Endothelial cell of umbilical vein (primary cell): Measurements from ENCODE around the gene FOSL2. TPM values are rescaled to one million over a fixed set of nuclear protein-coding genes. Genes with fewer than 3 reads are reported as not detected.

Source experiments
- BruUV-seq: library from RNA; stranded (reverse); fragments of 400-500 nt; replicated peaks from 2 replicates; lab custom pipeline; 2021; lab: Mats Ljungman, UMichigan
- CTCF ChIA-PET: fragments of 300-600, 350-600 bp; sonication (Branson Sonifier 250); formaldehyde crosslinking; loops from one replicate; lab custom pipeline; 2021; ENCODE audit warnings: antibody characterized with exemption, inconsistent platforms; lab: Charles Lee
- POLR2A ChIA-PET: fragments of 300-600, 350-600 bp; sonication (Branson Sonifier 250); formaldehyde crosslinking; loops from one replicate; lab custom pipeline; 2021; ENCODE audit warnings: antibody characterized with exemption, inconsistent platforms; lab: Charles Lee
- DNase-seq: peaks from one replicate; pipeline ENCODE4 v3.0.0-alpha.2; 2011; ENCODE audit warnings: low read depth, low spot score
- FAIRE-seq: peaks from 2 replicates; lab custom pipeline; 2011; peaks lifted over from hg19 to GRCh38; lab: Jason Lieb, UNC
- H2AFZ ChIP-seq: 2 replicates; pipeline ENCODE4 v1.6.0; 2012; ENCODE audit warnings: low read depth, low read length, control low read depth, inconsistent platforms
- H3K27ac ChIP-seq: 2 replicates; pipeline ENCODE4 v1.5.1; 2011; ENCODE audit warnings: low read depth, mild to moderate bottlenecking, control low read depth, low read length, moderate library complexity; ENCODE audit not compliant: insufficient read depth
- H3K27me3 ChIP-seq, 2 experiments: 2 replicates each; pipeline versions ENCODE4 v1.6.0 to v1.6.1; 2011; ENCODE audit warnings: low read length in 2 of 2, mixed read lengths in 1 of 2; ENCODE audit not compliant: control insufficient read depth in 2 of 2, insufficient read depth in 2 of 2
- H3K36me3 ChIP-seq, 2 experiments: 2 replicates in 1 of 2; 3 replicates in 1 of 2; pipeline ENCODE4 v1.5.1; 2011; ENCODE audit warnings: low read length in 2 of 2, mild to moderate bottlenecking in 1 of 2, moderate library complexity in 1 of 2; ENCODE audit not compliant: control insufficient read depth in 2 of 2, insufficient read depth in 2 of 2; ENCODE audit errors: extremely low read depth in 1 of 2
- H3K4me1 ChIP-seq: 3 replicates; pipeline ENCODE4 v1.5.1; 2011; ENCODE audit warnings: mild to moderate bottlenecking, low read length; ENCODE audit not compliant: control insufficient read depth, insufficient read depth; ENCODE audit errors: extremely low read depth
- H3K4me2 ChIP-seq: 2 replicates; pipeline ENCODE4 v1.6.1; 2011; ENCODE audit warnings: low read length, control low read depth, mixed read lengths; ENCODE audit not compliant: insufficient read depth
- H3K4me3 ChIP-seq, 3 experiments: fragments of 200-600 bp in 1 of 3; sonication (generic), shearing (Covaris generic) in 1 of 3; replicated peaks in 1 of 3; 2 replicates each; pipeline ENCODE4 v1.5.1; 2011 to 2016; ENCODE audit warnings: control low read depth in 3 of 3, low read length in 3 of 3, mild to moderate bottlenecking in 2 of 3, inconsistent platforms in 1 of 3, low read depth in 1 of 3, moderate library complexity in 1 of 3; ENCODE audit not compliant: insufficient read depth in 1 of 3
- H3K79me2 ChIP-seq: 2 replicates; pipeline ENCODE4 v1.6.0; 2012; ENCODE audit warnings: low read length, inconsistent platforms; ENCODE audit not compliant: control insufficient read depth, insufficient read depth
- H3K9ac ChIP-seq: replicated peaks from 2 replicates; pipeline ENCODE3; 2011; ENCODE audit warnings: low read length, control low read depth; ENCODE audit not compliant: insufficient read depth; ENCODE audit errors: extremely low read depth
- H3K9me1 ChIP-seq: replicated peaks from 3 replicates; pipeline ENCODE4 v1.6.0; 2011; ENCODE audit warnings: mild to moderate bottlenecking, low read length; ENCODE audit not compliant: control insufficient read depth, insufficient read depth; ENCODE audit errors: extremely low read depth
- H3K9me3 ChIP-seq: replicated peaks from 2 replicates; pipeline ENCODE4 v1.5.1; 2012; ENCODE audit warnings: low read length, inconsistent platforms; ENCODE audit not compliant: control insufficient read depth, insufficient read depth
- H4K20me1 ChIP-seq: replicated peaks from 2 replicates; pipeline ENCODE3; 2011; ENCODE audit warnings: mild to moderate bottlenecking, low read length; ENCODE audit not compliant: control insufficient read depth, insufficient read depth; ENCODE audit errors: extremely low read depth
- FOS ChIP-seq: IDR thresholded peaks from 2 replicates; pipeline ENCODE4 v1.6.1; 2011; ENCODE audit warnings: mild to moderate bottlenecking, low read length, moderate library complexity, borderline replicate concordance; ENCODE audit not compliant: insufficient read depth
- GATA2 ChIP-seq: IDR thresholded peaks from 2 replicates; pipeline ENCODE4 v1.7.0; 2011; ENCODE audit warnings: low read depth, mild to moderate bottlenecking, moderate library complexity, mixed read lengths, low read length; ENCODE audit not compliant: insufficient read length, insufficient read depth
- JUN ChIP-seq: IDR thresholded peaks from 2 replicates; pipeline ENCODE4 v1.6.1; 2011; ENCODE audit warnings: borderline replicate concordance, low read depth; ENCODE audit not compliant: insufficient read length, insufficient read depth
- MAX ChIP-seq: IDR thresholded peaks from 2 replicates; pipeline ENCODE4 v1.6.1; 2011; ENCODE audit not compliant: insufficient read depth, insufficient read length
- POLR2AphosphoS5 ChIP-seq: IDR thresholded peaks from 2 replicates; pipeline ENCODE4 v1.6.1; 2012; ENCODE audit warnings: low read depth, mild to moderate bottlenecking, control low read depth, low read length, moderate library complexity; ENCODE audit not compliant: insufficient read depth
- dilution Hi-C: fragments of 300-500 bp; cut with MboI; formaldehyde crosslinking; loops from one replicate; pipeline ENCODE4 v1.15.0; 2019; ENCODE audit warnings: low sequenced_read_pairs; ENCODE audit not compliant: extremely low pct_ligation_motif_present
- intact Hi-C: fragments of 100-400 bp; cut with micrococcal nuclease; formaldehyde crosslinking; loops from one replicate; pipeline ENCODE4 v1.10.0; 2022
- polyA plus RNA-seq, 4 experiments: library from polyadenylated mRNA; depleted of rRNA in 3 of 4; stranded (reverse) in 3 of 4; unstranded in 1 of 4; fragments of >200 nt; gene quantifications; 2 replicates each; pipeline versions ENCODE4 v1.2.1 to v1.2.3, GENCODE V29; 2011 to 2012; ENCODE audit warnings: missing spikeins in 1 of 4
- total RNA-seq: library from RNA; stranded (reverse); gene quantifications from 2 replicates; pipeline ENCODE4 v1.2.3, GENCODE V29; 2021

Gene FOSL2
- total and polyA plus RNA-seq, 2 donors (not counting 3 experiments of a cell fraction or from before 2014, with no cell fraction given), result 43.9 to 85.3 TPM

GRCh38 chr2:28366149-28366495 is 26.5 kb upstream of the FOSL2 start:
- no peak for FAIRE-seq
- no peak overlapping the region for H3K4me3 ChIP-seq
- H3K9me3 ChIP-seq, result no peaks in the 10 kb centered on the region
- H3K9ac ChIP-seq, result no peak overlapping the region
- POLR2A ChIA-PET, result no interaction called here
- H3K36me3 ChIP-seq, result no peaks in the 10 kb centered on the region
- CTCF ChIA-PET, result interaction anchor here (1.1 kb wide), 1 partner anchor 24 kb away, joined by 3 read pairs; no protein-coding TSS in a partner anchor
- no TSS peak for BruUV-seq
- no peaks in the 10 kb centered on the region for H4K20me1 ChIP-seq
- H2AFZ ChIP-seq, result no peak overlapping the region
- H3K9me1 ChIP-seq, result no peaks in the 10 kb centered on the region
- H3K27me3 ChIP-seq, result no peaks in the 10 kb centered on the region
- no peak overlapping the region for H3K4me2 ChIP-seq
- intact Hi-C loops, result loop anchor here (2.0 kb wide), 1 partner anchor 25 kb away; no protein-coding TSS in a partner anchor
- H3K79me2 ChIP-seq, result no peaks in the 10 kb centered on the region
- H3K4me1 ChIP-seq, result peaks cover 14% of the 10 kb centered on the region
- dilution Hi-C loops, result no loop called here
- no peak overlapping the region for H3K27ac ChIP-seq
- TF ChIP-seq MAX, result no peak
- TF ChIP-seq POLR2AphosphoS5, result no peak
- TF ChIP-seq JUN, result no peak
- no peak for TF ChIP-seq FOS
- DNase-seq, result no peak

- Histone ChIP-seq H3K36me3 (no peaks in the 10 kb centered on the region), H3K27me3 (no peaks in the 10 kb centered on the region), H2AFZ (peak overlapping the region; percentile 30), H3K79me2 (no peaks in the 10 kb centered on the region), H4K20me1 (no peaks in the 10 kb centered on the region), H3K4me1 (peaks cover 14% of the 10 kb centered on the region), H3K9me3 (no peaks in the 10 kb centered on the region), H3K9ac (no peak overlapping the region), H3K4me2 (peak overlapping the region; percentile 23), H3K9me1 (no peaks in the 10 kb centered on the region), H3K4me3 (no peak overlapping the region), H3K27ac (no peak overlapping the region)
- no TSS peak for BruUV-seq
- DNase-seq (peak; percentile 53), FAIRE-seq (peak; percentile 90)
- intact Hi-C loops (loop anchor here (2.0 kb wide), 1 partner anchor 24 kb away; no protein-coding TSS in a partner anchor), dilution Hi-C loops (no loop called here)
- ChIA-PET POLR2A (no interaction called here), CTCF (interaction anchor here (1.1 kb wide), 1 partner anchor 24 kb away, joined by 3 read pairs; no protein-coding TSS in a partner anchor)
- TF ChIP-seq GATA2 (peak; percentile 93), FOS (no peak)
Measured at GRCh38 chr2:28366496-28367282, 26.0 kb upstream of the FOSL2 start.
